T47D (cell line): ENCODE measurements around the gene ECE1.
"Not testable (repeated sequence)": the region's sequence is repeated elsewhere in the genome, so short reads cannot be mapped to it uniquely, and the experiment has no call there.

ENCODE experiments used
- DNase-seq, 2 experiments: peaks; one replicate each; pipeline versions ENCODE4 v3.0.0 to v3.0.0-alpha.2; 2011 to 2012; ENCODE audit warnings: low read depth in 1 of 2, low spot score in 1 of 2
- JUND ChIP-seq: IDR thresholded peaks from 2 replicates; pipeline ENCODE4 v1.6.1; 2012; ENCODE audit warnings: low read depth
- in situ Hi-C: cut with HindIII; loops from 2 replicates; pipeline ENCODE4 v1.10.0; 2016; ENCODE audit warnings: low sequenced_read_pairs, low pct_unique_long_range_greater_than_20kb

The ECE1 gene

DNA sequence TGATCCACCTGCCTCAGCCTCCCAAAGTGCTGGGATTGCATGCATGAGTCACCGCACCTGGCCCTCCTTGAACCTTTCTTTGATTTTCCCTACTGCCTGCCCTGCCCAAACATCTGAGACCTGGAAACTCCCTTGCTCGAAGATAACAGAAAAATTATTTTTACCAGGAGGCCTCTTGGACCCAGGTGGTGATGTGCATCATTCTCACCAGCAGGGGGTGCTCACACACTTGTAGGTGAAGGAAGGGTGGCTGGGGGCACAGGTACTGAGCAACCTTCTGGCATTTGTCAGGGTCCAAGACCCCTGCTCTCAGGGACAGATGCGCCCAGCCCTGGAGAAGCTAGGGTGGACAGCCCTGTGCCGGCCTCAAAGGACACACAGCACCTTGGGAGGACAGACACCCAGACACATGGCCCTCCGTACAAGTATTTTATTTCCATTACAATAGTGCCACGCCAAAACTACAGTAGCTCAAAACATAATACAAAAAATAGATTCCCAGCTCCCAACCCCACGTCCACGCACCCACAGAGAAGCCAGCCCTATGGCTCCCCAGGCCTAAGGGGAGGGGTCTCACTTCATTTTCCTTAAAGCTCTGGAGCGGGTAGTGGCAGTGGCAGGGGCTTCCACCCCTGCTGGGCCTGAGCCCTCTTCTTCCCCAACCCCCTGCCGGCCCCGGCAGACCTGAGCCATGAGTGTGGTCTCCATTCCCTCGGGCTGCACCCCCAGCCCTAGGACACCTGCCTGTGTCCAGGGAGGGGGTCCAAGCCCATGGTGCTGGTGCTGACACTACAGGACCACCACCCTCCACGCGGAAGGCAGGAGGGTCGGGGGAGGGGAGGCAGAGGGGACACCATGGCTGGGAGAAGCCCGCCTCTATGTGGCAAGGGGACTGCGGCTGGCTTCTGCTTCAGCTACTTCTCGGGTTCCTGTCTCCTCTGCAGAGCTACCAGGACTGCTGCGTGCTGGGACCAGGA lies 73.1 kb downstream of the ECE1 start:
- in situ Hi-C loops: no loop called here
- TF ChIP-seq JUND: no peak
- DNase-seq: peak in 1 of 2 experiments; percentile 57

- no peak for TF ChIP-seq JUND
- in situ Hi-C loops: no loop called here
These were observed 78.1 kb downstream of the ECE1 start for GRCh38 chr1:21212126-21212525.

DNA sequence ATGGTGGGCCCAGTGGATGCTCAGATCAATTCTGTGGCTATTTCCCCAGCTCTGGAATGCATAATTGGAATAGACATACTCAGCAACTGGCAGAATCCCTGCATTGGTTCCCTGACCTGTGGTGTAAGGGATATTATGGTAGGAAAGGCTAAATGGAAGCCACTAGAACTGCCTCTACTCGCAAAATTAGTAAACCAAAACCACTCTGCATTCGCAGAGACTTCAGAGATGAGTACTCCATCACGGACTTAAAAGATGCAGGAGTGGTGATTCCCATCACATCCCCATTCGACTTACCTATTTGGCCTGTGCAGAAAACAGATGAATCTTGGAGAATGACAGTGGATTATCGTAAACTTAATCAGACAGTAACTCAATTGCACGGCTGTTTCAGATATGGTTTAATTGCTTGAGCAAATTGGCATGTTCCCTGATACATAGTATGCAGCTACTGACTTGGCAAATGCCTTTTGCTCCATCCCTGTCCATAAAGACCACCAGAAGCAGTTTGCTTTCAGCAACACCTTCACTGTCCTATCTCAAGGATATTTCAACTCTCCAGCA lies 82.0 kb downstream of the ECE1 start:
- in situ Hi-C loops, DNase-seq: not testable (repeated sequence)

More at GRCh38 chr1:21212126-21212525, 78.1 kb downstream of the ECE1 start:
- no peak for DNase-seq

DNA sequence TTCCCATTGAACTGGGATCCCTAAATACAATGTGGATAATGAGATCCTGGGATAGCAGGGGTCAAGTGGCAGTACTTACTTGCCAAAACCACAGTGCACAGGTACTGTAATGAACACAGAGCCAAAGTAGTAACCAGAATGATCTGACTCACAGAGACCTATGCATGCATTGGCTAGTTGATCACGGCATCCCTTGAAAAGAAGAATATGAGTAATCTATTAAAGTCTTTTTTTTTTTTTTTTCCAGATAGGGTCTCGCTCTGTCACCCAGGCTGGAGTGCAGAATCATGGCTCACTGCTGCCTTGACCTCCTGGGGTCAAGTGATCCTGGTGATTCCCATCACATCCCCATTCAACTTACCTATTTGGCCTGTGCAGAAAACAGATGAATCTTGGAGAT lies 84.1 kb downstream of the ECE1 start:
- in situ Hi-C loops: no loop called here
- no peak for TF ChIP-seq JUND
- DNase-seq: no peak

- TF ChIP-seq JUND: no peak
- in situ Hi-C loops: no loop called here
These were observed 84.8 kb downstream of the ECE1 start for GRCh38 chr1:21205416-21205815.

GRCh38 chr1:21201650-21202049 lies 88.6 kb downstream of the ECE1 start:
- DNase-seq: no peak
- in situ Hi-C loops: no loop called here
- no peak for TF ChIP-seq JUND

More at GRCh38 chr1:21205416-21205815, 84.8 kb downstream of the ECE1 start:
- peak in 1 of 2 experiments; percentile 8 for DNase-seq

DNA sequence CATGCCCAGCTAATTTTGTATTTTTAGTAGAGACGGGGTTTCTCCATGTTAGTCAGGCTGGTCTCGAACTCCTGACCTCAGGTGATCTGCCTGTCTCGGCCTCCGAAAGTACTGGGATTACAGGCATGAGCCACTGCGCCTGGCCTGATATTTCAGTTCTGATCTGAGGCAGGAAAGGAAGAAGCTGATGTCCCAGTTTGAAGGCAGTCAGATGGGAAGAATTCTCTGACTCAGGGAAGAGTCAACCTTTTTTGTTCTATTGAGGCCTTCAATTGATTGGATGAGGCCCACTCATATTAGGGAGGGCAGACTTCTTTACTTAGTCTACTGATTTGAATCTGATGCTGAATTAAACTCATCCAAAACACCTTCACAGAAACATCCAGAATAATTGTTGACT lies 89.0 kb downstream of the ECE1 start:
- in situ Hi-C loops, DNase-seq: not testable (repeated sequence)

GRCh38 chr1:21200767-21201166 lies 89.5 kb downstream of the ECE1 start:
- DNase-seq: no peak
- in situ Hi-C loops: no loop called here
- no peak for TF ChIP-seq JUND

- TF ChIP-seq JUND: no peak
- in situ Hi-C loops: no loop called here
- no peak for DNase-seq
These were observed 91.3 kb downstream of the ECE1 start for GRCh38 chr1:21198929-21199328.

DNA sequence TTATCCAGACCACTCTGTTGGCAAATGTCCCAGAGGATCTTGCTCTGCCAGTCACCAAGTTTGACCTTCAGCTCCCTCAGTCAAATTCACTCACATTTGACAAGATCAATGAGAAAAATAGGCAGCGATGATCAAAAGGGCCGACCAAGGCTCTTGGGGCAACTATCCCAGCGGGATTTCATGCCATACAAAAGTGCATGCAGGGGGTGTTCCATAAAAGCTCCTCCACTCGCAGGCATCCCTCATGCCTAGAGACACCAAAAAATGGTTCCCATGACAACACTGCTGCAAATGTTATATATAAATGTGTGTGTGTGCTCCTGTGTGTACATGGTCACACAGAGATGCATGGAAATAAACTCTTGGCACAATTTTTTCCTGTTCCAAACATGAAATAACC lies 97.4 kb downstream of the ECE1 start:
- in situ Hi-C loops: no loop called here
- no peak for TF ChIP-seq JUND
- no peak for DNase-seq

DNA sequence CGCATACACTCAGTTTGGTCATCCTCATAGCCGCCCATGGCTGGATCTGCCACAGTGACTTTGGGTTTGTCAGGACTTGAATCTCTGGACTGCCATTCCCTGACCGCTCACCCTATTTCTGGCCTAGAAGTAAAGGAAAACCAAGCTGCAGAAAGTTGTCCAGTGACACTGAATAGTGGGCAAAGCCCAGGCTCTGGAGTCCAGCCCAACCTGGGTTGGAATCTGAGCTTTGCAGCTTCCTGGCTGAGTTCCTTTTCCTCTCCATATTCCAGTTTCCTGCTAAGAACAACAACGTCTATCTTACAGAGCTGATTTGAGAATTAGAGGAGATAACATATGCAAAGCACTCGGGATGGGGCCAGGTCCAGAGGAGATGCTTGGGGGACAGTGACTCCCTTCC lies 98.0 kb downstream of the ECE1 start:
- in situ Hi-C loops: no loop called here
- TF ChIP-seq JUND: no peak
- DNase-seq: no peak

GRCh38 chr1:21190771-21191170 lies 99.5 kb downstream of the ECE1 start:
- DNase-seq, in situ Hi-C loops: not testable (repeated sequence)

DNA sequence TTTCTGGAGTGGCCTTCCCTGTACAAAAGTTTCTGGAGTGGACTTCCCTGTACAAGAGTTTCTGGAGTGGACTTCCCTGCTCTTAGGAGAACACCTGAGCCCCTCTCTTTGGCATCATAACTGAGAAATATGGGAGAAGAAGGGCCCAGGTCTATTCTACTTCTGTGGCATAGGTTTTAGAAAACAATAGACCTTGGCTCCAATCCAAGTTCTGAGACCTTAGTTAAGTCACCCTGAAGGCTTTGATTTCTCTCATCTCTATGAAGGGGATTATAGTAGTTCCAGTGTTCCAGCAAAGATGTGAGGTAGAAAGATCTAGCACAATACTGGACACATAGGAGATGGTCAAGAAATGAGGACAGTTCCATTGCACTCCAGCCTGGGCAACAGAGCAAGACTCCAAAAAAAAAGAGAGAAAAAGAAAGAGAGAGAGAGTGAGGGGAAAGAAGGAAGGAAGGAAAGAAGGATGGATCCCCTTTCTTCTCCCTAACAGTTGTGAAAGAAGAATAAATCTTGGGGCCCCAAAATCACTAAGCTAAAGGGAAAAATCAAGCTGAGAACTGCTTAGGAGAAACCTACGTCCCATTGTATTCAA lies 100.3 kb downstream of the ECE1 start:
- no peak for DNase-seq
- in situ Hi-C loops: no loop called here
- TF ChIP-seq JUND: no peak
